WTC11 (cell line): ENCODE data around the gene TPP1.

Source experiments
- TF ChIP-seq, protein P1 (sequence below): fragments of 250-450 bp; sonication (Bioruptor Pico); IDR thresholded peaks from 2 replicates; pipeline ENCODE4 v1.9.0; 2021; ENCODE audit warnings: mild to moderate bottlenecking, borderline replicate concordance
- TF ChIP-seq, protein P2 (sequence below): fragments of 200-600 bp; IDR thresholded peaks from 2 replicates; pipeline ENCODE4 v1.8.0; 2022; ENCODE audit warnings: antibody characterized with exemption

GRCh38 chr11:6570691-6571427 is 48.4 kb downstream of the TPP1 start:
- TF ChIP-seq, protein P1, sequence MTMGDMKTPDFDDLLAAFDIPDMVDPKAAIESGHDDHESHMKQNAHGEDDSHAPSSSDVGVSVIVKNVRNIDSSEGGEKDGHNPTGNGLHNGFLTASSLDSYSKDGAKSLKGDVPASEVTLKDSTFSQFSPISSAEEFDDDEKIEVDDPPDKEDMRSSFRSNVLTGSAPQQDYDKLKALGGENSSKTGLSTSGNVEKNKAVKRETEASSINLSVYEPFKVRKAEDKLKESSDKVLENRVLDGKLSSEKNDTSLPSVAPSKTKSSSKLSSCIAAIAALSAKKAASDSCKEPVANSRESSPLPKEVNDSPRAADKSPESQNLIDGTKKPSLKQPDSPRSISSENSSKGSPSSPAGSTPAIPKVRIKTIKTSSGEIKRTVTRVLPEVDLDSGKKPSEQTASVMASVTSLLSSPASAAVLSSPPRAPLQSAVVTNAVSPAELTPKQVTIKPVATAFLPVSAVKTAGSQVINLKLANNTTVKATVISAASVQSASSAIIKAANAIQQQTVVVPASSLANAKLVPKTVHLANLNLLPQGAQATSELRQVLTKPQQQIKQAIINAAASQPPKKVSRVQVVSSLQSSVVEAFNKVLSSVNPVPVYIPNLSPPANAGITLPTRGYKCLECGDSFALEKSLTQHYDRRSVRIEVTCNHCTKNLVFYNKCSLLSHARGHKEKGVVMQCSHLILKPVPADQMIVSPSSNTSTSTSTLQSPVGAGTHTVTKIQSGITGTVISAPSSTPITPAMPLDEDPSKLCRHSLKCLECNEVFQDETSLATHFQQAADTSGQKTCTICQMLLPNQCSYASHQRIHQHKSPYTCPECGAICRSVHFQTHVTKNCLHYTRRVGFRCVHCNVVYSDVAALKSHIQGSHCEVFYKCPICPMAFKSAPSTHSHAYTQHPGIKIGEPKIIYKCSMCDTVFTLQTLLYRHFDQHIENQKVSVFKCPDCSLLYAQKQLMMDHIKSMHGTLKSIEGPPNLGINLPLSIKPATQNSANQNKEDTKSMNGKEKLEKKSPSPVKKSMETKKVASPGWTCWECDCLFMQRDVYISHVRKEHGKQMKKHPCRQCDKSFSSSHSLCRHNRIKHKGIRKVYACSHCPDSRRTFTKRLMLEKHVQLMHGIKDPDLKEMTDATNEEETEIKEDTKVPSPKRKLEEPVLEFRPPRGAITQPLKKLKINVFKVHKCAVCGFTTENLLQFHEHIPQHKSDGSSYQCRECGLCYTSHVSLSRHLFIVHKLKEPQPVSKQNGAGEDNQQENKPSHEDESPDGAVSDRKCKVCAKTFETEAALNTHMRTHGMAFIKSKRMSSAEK (CRISPR knock-in tag): no peak
- TF ChIP-seq, protein P2, sequence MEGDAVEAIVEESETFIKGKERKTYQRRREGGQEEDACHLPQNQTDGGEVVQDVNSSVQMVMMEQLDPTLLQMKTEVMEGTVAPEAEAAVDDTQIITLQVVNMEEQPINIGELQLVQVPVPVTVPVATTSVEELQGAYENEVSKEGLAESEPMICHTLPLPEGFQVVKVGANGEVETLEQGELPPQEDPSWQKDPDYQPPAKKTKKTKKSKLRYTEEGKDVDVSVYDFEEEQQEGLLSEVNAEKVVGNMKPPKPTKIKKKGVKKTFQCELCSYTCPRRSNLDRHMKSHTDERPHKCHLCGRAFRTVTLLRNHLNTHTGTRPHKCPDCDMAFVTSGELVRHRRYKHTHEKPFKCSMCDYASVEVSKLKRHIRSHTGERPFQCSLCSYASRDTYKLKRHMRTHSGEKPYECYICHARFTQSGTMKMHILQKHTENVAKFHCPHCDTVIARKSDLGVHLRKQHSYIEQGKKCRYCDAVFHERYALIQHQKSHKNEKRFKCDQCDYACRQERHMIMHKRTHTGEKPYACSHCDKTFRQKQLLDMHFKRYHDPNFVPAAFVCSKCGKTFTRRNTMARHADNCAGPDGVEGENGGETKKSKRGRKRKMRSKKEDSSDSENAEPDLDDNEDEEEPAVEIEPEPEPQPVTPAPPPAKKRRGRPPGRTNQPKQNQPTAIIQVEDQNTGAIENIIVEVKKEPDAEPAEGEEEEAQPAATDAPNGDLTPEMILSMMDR: no peak; the same call in 1 of the 2 replicates
